ENCODE measurements around the gene PARK7.

Gene PARK7

GRCh38 chr1:7984811-7985210 lies 23.3 kb downstream of the PARK7 start:
- no peak for DNase-seq (ENCODE audit: low spot score)

GRCh38 chr1:7985851-7986612 lies 24.5 kb downstream of the PARK7 start:
- DNase-seq (ENCODE audit: low spot score): no peak

- no peak for DNase-seq (ENCODE audit: low spot score)
Observed at GRCh38 chr1:7987528-7987927, 26.0 kb downstream of the PARK7 start.

GRCh38 chr1:7988576-7988975 lies 27.1 kb downstream of the PARK7 start:
- no peak for DNase-seq (ENCODE audit: low spot score)

GRCh38 chr1:7989762-7990428 lies 28.4 kb downstream of the PARK7 start:
- DNase-seq (ENCODE audit: low spot score): no peak

GRCh38 chr1:7991504-7992440 lies 30.3 kb downstream of the PARK7 start:
- DNase-seq (ENCODE audit: low spot score): no peak

- no peak for DNase-seq (ENCODE audit: low spot score)
Observed at GRCh38 chr1:7992885-7993284, 31.4 kb downstream of the PARK7 start.

GRCh38 chr1:7993593-7994479 lies 32.3 kb downstream of the PARK7 start:
- no peak for DNase-seq (ENCODE audit: low spot score)

GRCh38 chr1:7994827-7995226 lies 33.3 kb downstream of the PARK7 start:
- DNase-seq (ENCODE audit: low spot score): no peak

GRCh38 chr1:7995437-7995836 lies 33.9 kb downstream of the PARK7 start:
- no peak for DNase-seq (ENCODE audit: low spot score)

- no peak for DNase-seq (ENCODE audit: low spot score)
Observed at GRCh38 chr1:8002329-8002910, 40.9 kb downstream of the PARK7 start.

GRCh38 chr1:8002921-8003320 lies 41.4 kb downstream of the PARK7 start:
- DNase-seq (ENCODE audit: low spot score): no peak

GRCh38 chr1:8003438-8004112 lies 42.1 kb downstream of the PARK7 start:
- DNase-seq (ENCODE audit: low spot score): no peak

GRCh38 chr1:8004113-8004802 lies 42.7 kb downstream of the PARK7 start:
- peak; percentile 82 for DNase-seq (ENCODE audit: low spot score)

- peak; percentile 41 for DNase-seq (ENCODE audit: low spot score)
Observed at GRCh38 chr1:8004803-8005573, 43.5 kb downstream of the PARK7 start.

- no peak for DNase-seq (ENCODE audit: low spot score)
Observed at GRCh38 chr1:8006037-8006963, 44.8 kb downstream of the PARK7 start.

- no peak for DNase-seq (ENCODE audit: low spot score)
Observed at GRCh38 chr1:8009043-8010002, 47.8 kb downstream of the PARK7 start.

Measured in Ammon's horn (tissue), 1 donor.